SU-DHL-6 (cell line): ENCODE measurements around the gene UCHL3.

Experiments used
- H2AFZ ChIP-seq: fragments of 200-600 bp; sonication (generic); 2 replicates; pipeline ENCODE4 v1.6.1; 2014; ENCODE audit warnings: low read depth, mild to moderate bottlenecking, moderate library complexity, mixed read lengths, antibody characterized with exemption, low read length; ENCODE audit not compliant: severe bottlenecking
- H3F3A ChIP-seq: fragments of 200-600 bp; shearing (Covaris generic); 2 replicates; pipeline ENCODE4 v1.6.0; 2016; ENCODE audit warnings: antibody characterized with exemption, mild to moderate bottlenecking; ENCODE audit not compliant: insufficient read depth
- H3K27ac ChIP-seq: fragments of 200-600 bp; sonication (generic); 2 replicates; pipeline ENCODE4 v1.5.1; 2016; ENCODE audit warnings: low read depth, mild to moderate bottlenecking, low read length, moderate library complexity, mixed read lengths
- H3K27me3 ChIP-seq: fragments of 200-600 bp; sonication (generic), shearing (Covaris generic); 2 replicates; pipeline ENCODE4 v1.6.0; 2014; ENCODE audit warnings: mild to moderate bottlenecking, low read length
- H3K36me3 ChIP-seq: fragments of 200-600 bp; sonication (generic); 2 replicates; pipeline ENCODE4 v1.6.1; 2014; ENCODE audit warnings: mild to moderate bottlenecking, low read length, mixed read lengths
- H3K4me2 ChIP-seq: fragments of 300-600, 200-600 bp; shearing (Covaris generic), sonication (generic); 2 replicates; pipeline ENCODE4 v1.6.0; 2014; ENCODE audit warnings: low read length, low read depth, mild to moderate bottlenecking; ENCODE audit not compliant: poor library complexity, severe bottlenecking
- H3K4me3 ChIP-seq: fragments of 200-600 bp; sonication (generic); 2 replicates; pipeline ENCODE4 v1.5.1; 2014; ENCODE audit warnings: antibody characterized with exemption, low read length, mild to moderate bottlenecking, mixed read lengths; ENCODE audit not compliant: insufficient read depth, poor library complexity, severe bottlenecking
- H3K79me2 ChIP-seq: fragments of 200-600 bp; sonication (generic); 2 replicates; pipeline ENCODE4 v1.6.1; 2014; ENCODE audit warnings: mild to moderate bottlenecking, low read length, moderate library complexity; ENCODE audit not compliant: insufficient read depth
- H3K9ac ChIP-seq: fragments of 200-600 bp; sonication (generic); 2 replicates; pipeline ENCODE4 v1.7.0; 2014; ENCODE audit warnings: mild to moderate bottlenecking, low read length
- H3K9me2 ChIP-seq: fragments of 200-600 bp; sonication (generic); replicated peaks from 2 replicates; pipeline ENCODE4 v1.6.1; 2014; ENCODE audit warnings: low read length; ENCODE audit not compliant: insufficient read depth
- H3K9me3 ChIP-seq: fragments of 200-600 bp; sonication (generic); 2 replicates; pipeline ENCODE4 v1.6.1; 2014; ENCODE audit warnings: low read length, mixed read lengths; ENCODE audit not compliant: insufficient read depth
- H4K20me1 ChIP-seq: fragments of 200-600 bp; sonication (generic); 2 replicates; pipeline ENCODE4 v1.6.1; 2014; ENCODE audit warnings: low read depth, mild to moderate bottlenecking, antibody characterized with exemption, low read length, moderate library complexity, mixed read lengths
- EZH2phosphoT487 ChIP-seq: fragments of 200-600 bp; sonication (generic), shearing (Covaris generic); conservative IDR thresholded peaks from 2 replicates; pipeline ENCODE4 v1.6.1; 2018; ENCODE audit warnings: mild to moderate bottlenecking, antibody characterized with exemption, low read length, moderate library complexity, mixed read lengths
- TF ChIP-seq, protein P1 (sequence below): fragments of 200-600 bp; sonication (generic); IDR thresholded peaks from one replicate; pipeline ENCODE4 v1.5.1; 2017; ENCODE audit warnings: antibody characterized with exemption, mild to moderate bottlenecking, low read length, moderate library complexity; ENCODE audit not compliant: insufficient read depth, poor library complexity, severe bottlenecking

The UCHL3 gene

DNA sequence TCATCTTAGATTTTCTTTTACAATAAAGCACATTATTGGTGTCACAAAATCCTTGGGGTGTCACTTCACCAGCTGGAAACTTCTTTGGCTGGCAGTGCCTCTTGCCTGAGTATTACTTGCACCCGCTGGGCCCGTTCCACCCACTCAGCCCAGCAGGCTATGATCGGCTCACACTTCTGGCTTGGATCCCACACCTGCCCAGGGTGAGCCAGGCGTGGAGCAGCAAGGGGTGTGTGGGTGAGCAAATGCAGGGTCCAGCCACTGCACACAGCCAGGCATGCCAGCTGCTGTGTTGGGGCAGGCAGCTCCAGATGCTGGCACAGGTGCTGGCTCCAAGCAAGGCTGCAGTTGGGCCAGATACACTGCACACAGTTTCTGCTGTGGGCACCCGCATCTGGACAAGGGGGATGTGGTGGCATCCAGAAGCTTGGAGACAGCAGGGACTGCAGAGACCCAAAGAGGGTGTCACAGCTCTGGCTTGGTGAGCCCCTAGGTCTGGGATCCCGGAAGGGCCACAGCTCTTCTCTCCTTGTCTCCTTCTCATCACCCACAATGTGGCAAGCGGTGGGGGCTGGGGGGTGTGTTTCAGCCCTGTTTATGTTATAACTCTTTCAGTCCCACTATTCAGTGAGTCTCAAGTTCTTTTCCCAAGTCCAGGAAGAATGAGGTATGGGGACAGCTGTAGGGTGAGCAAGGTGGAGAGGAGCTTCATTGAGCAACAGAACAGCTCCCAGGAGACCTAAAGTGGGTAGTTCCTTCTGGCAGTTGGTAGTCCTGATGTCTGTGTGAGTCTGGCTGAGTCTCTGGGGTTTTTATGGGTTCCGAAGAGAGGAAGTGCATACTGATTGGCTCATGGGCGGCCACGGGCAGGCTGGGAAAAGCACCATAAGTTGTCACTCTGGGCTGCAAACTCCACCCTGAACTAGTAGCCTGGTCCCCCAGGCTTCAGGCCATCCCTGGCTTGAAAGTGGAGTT, 42.3 kb upstream of the UCHL3 start:
- no peaks in the 10 kb centered on the region for H3K79me2 ChIP-seq
- TF ChIP-seq, protein P1, sequence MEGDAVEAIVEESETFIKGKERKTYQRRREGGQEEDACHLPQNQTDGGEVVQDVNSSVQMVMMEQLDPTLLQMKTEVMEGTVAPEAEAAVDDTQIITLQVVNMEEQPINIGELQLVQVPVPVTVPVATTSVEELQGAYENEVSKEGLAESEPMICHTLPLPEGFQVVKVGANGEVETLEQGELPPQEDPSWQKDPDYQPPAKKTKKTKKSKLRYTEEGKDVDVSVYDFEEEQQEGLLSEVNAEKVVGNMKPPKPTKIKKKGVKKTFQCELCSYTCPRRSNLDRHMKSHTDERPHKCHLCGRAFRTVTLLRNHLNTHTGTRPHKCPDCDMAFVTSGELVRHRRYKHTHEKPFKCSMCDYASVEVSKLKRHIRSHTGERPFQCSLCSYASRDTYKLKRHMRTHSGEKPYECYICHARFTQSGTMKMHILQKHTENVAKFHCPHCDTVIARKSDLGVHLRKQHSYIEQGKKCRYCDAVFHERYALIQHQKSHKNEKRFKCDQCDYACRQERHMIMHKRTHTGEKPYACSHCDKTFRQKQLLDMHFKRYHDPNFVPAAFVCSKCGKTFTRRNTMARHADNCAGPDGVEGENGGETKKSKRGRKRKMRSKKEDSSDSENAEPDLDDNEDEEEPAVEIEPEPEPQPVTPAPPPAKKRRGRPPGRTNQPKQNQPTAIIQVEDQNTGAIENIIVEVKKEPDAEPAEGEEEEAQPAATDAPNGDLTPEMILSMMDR = no peak
- TF ChIP-seq EZH2phosphoT487 = no peak
- no peak overlapping the region for H3K27ac ChIP-seq
- H3K4me3 ChIP-seq = no peak overlapping the region
- H3K9me2 ChIP-seq = no peaks in the 10 kb centered on the region
- no peaks in the 10 kb centered on the region for H3K27me3 ChIP-seq
- H3K36me3 ChIP-seq = no peaks in the 10 kb centered on the region
- no peaks in the 10 kb centered on the region for H3K9me3 ChIP-seq
- H3K4me2 ChIP-seq = no peak overlapping the region
- H3F3A ChIP-seq = no peaks in the 10 kb centered on the region
- no peak overlapping the region for H2AFZ ChIP-seq
- no peak overlapping the region for H3K9ac ChIP-seq
- no peaks in the 10 kb centered on the region for H4K20me1 ChIP-seq

DNA sequence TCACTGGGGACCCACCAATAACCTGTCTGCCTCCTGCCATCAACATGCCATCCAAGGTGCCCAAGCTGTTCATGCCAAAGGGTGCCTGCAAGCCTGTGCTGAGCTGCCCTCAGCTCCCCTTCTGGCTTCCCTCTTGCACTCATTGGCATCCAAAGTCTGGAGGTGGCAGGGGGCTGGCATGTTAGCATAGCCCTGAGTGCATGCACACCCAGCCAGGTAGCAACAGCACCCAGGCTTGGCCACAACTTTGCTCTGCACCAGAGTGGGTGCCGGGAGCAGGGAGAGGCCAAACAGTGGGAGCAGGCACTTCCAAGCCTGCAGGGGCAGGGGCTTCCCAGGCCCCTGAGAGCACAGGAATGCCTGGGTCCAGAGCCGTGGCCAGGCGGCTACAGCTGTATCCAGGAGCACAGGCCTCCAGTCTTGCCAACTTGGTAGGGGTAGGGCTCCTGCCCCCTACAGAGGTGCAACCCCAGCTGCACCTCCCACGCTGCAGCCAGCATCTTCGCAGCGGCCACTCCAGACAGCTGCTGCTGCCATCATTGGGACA, 41.5 kb upstream of the UCHL3 start:
- Histone ChIP-seq H3K9me3 (no peaks in the 10 kb centered on the region), H3K27ac (no peak overlapping the region), H3F3A (no peaks in the 10 kb centered on the region), H3K79me2 (no peaks in the 10 kb centered on the region), H3K36me3 (no peaks in the 10 kb centered on the region), H3K9ac (no peak overlapping the region), H3K4me3 (no peak overlapping the region), H3K27me3 (no peaks in the 10 kb centered on the region), H3K9me2 (no peaks in the 10 kb centered on the region), H2AFZ (no peak overlapping the region), H4K20me1 (no peaks in the 10 kb centered on the region), H3K4me2 (no peak overlapping the region)
- no peak for TF ChIP-seq EZH2phosphoT487
- TF ChIP-seq, protein P1 = no peak

DNA sequence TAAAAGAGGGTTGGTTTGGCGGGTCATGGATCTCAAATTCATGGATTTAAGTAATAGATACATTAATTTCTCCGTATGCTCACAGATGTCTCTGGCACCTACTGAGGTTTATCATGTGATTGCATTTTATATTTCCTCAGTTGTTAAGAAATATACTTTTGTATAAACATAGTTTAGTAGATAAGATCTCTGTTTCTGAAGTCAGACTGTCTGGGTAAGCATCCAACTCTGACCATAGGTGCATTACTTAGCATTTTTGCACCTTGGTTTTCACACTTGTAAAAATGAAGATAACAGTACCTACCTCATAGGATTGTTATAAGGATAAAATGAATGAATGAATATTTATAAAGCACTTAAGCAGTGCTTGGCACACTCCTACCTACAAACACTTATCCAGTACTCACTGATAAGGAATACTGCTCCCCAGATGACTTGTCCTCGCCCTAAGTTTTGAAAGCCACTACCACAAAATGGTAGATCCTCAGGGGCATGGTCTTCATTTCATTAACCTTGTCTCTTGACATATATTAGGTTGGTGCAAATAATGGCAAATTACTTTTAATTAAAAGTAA, 38.5 kb upstream of the UCHL3 start:
- H2AFZ ChIP-seq = no peak overlapping the region
- H3K27me3 ChIP-seq = no peaks in the 10 kb centered on the region
- no peaks in the 10 kb centered on the region for H3K36me3 ChIP-seq
- no peak overlapping the region for H3K27ac ChIP-seq
- TF ChIP-seq, protein P1 = no peak
- no peak for TF ChIP-seq EZH2phosphoT487
- no peaks in the 10 kb centered on the region for H3K9me2 ChIP-seq
- H3K9ac ChIP-seq = no peak overlapping the region
- H3K4me2 ChIP-seq = no peak overlapping the region
- no peaks in the 10 kb centered on the region for H4K20me1 ChIP-seq
- H3K4me3 ChIP-seq = no peak overlapping the region
- H3K9me3 ChIP-seq = no peaks in the 10 kb centered on the region
- H3K79me2 ChIP-seq = no peaks in the 10 kb centered on the region
- H3F3A ChIP-seq = no peaks in the 10 kb centered on the region
